Measurements from ENCODE around the gene LENG8. TPM values are rescaled to one million over a fixed set of nuclear protein-coding genes. Genes with fewer than 3 reads are reported as not detected.

LENG8 gene
- total and polyA plus RNA-seq, 10 of the 15 experiments (the other 5 are each of a cell fraction or from before 2014, with no cell fraction given): 2.3 to 145 (median 34.4) TPM

- ChIA-PET CTCF (interaction anchor here (1.0 to 1.5 kb wide), 5 partner anchors 13 to 211 kb away, joined by 3 to 5 read pairs (median 4); partner anchors contain the start of gene LENG8), POLR2A (interaction anchor here (0.9 to 1.6 kb wide), 4 partner anchors 16 to 275 kb away, joined by 5 to 16 read pairs (median 5); partner anchors contain the start of genes LENG8 and MBOAT7), RAD21 (ENCODE audit: unreplicated experiment) (interaction anchor here (1.0 to 1.2 kb wide), 4 partner anchors 9 to 74 kb away, joined by 3 to 12 read pairs (median 4); partner anchors contain the start of genes CDC42EP5 and LENG8), SMC1A (ENCODE audit: uncharacterized antibody, unreplicated experiment) (interaction anchor here (1.0 kb wide), 2 partner anchors 15 to 73 kb away, joined by 4 to 5 read pairs; partner anchors contain the start of gene LENG8)
- H3K9ac ChIP-seq (ENCODE audit: control insufficient read depth, insufficient read depth, low read length): peak overlapping the region; percentile 59
- peaks cover 14% of the 10 kb centered on the region for H3K79me2 ChIP-seq (ENCODE audit: control insufficient read depth, insufficient read depth, low read length)
- H2AFZ ChIP-seq (ENCODE audit: control insufficient read depth, low read depth, low read length): peak overlapping the region; percentile 93
- peak overlapping the region; percentile 73 for H3K4me3 ChIP-seq
- H3K27ac ChIP-seq (ENCODE audit: control insufficient read depth, insufficient read depth): peak overlapping the region; percentile 81
- H3K9me3 ChIP-seq (replicated peaks; ENCODE audit: control insufficient read depth, insufficient read depth, low read length): no peaks in the 10 kb centered on the region
- in situ Hi-C loops (cut with MboI): loop anchor here (10.0 kb wide), 1 partner anchor 1191 kb away; the partner anchor contains the start of gene U2AF2
- no peaks in the 10 kb centered on the region for H3K27me3 ChIP-seq (replicated peaks in 1 of 2; ENCODE audit: control insufficient read depth in 2 of 2, insufficient read depth in 2 of 2, low read length in 1 of 2)
- FAIRE-seq (peak; percentile 99), DNase-seq (ENCODE audit: low read depth, low spot score) (peak; percentile 96), ATAC-seq (peak; percentile 73)
- peak overlapping the region; percentile 95 for H3K4me2 ChIP-seq (ENCODE audit: control insufficient read depth, insufficient read depth)
- WGBS (ENCODE audit: insufficient coverage, insufficient replicate concordance, low lambda C conversion rate, missing lambda C conversion rate): 2% methylated on average over 26 of the region's 26 CpGs
- H3K36me3 ChIP-seq (ENCODE audit: control insufficient read depth in 2 of 2, insufficient read depth in 2 of 2, low read length in 1 of 2): peaks cover 7 to 20% of the 10 kb centered on the region in 2 experiments; a peak in 3 of 4 replicates
- H3K4me1 ChIP-seq (ENCODE audit: control insufficient read depth, insufficient read depth, low read length): peaks cover 12% of the 10 kb centered on the region
- intact Hi-C loops (cut with micrococcal nuclease; ENCODE audit: unreplicated experiment): loop anchor here (1.0 kb wide), 1 partner anchor 153 kb away; no protein-coding TSS in a partner anchor
- BruUV-seq (replicated peaks): no TSS peak
- no peaks in the 10 kb centered on the region for H4K20me1 ChIP-seq (ENCODE audit: control insufficient read depth, insufficient read depth)
- TF ChIP-seq RAD21 (IDR thresholded peaks at IDR 0.05; ENCODE audit: insufficient read depth, low read depth, low read length): no peak
- TF ChIP-seq ZNF687 (IDR thresholded peaks at IDR 0.05): no peak
- TF ChIP-seq PRDM15 (CRISPR knock-in tag; IDR thresholded peaks at IDR 0.05): no peak
- peak in 1 of 2 experiments; percentile 3; a peak in 1 of 4 replicates for TF ChIP-seq BHLHE40 (IDR thresholded peaks at IDR 0.05; ENCODE audit: borderline replicate concordance in 1 of 2, low read depth in 2 of 2, low read length in 1 of 2)
- TF ChIP-seq SMAD1 (IDR thresholded peaks at IDR 0.05; ENCODE audit: low read depth, partially characterized antibody): no peak
- no peak for TF ChIP-seq MEF2A (IDR thresholded peaks at IDR 0.05; ENCODE audit: insufficient read depth, low read depth, low read length)
- no peak for TF ChIP-seq STAT3 (IDR thresholded peaks at IDR 0.05; ENCODE audit: low read depth, low read length)
- peak; percentile 56; the same call in 1 of the 2 replicates for TF ChIP-seq ELK1 (IDR thresholded peaks at IDR 0.05; ENCODE audit: low read depth, low read length)
Measured at GRCh38 chr19:54464044-54464629, 15.1 kb downstream of the LENG8 start.

All from GM12878 (cell line).